HG02610 (cell line): ENCODE measurements around the gene BRIP1.
"Not testable (repeated sequence)": the region's sequence is repeated elsewhere in the genome, so short reads cannot be mapped to it uniquely, and the experiment has no call there.

ENCODE experiments used
- ATAC-seq: cut with Tn5 transposase; IDR thresholded peaks from one replicate; pipeline ENCODE4 v1.9.1; 2021; ENCODE audit warnings: mild to moderate bottlenecking, moderate library complexity; ENCODE audit not compliant: unreplicated experiment

The BRIP1 gene

GRCh38 chr17:61733021-61733420, 130.3 kb downstream of the BRIP1 start:
- no peak for ATAC-seq

- no peak for ATAC-seq
Measured at GRCh38 chr17:61732169-61732568, 131.2 kb downstream of the BRIP1 start.

- no peak for ATAC-seq
Measured at GRCh38 chr17:61731330-61731729, 132.0 kb downstream of the BRIP1 start.

GRCh38 chr17:61729690-61730268, 133.5 kb downstream of the BRIP1 start:
- ATAC-seq = no peak

- no peak for ATAC-seq
Measured at GRCh38 chr17:61728297-61728836, 135.0 kb downstream of the BRIP1 start.

GRCh38 chr17:61727798-61728197, 135.5 kb downstream of the BRIP1 start:
- not testable (repeated sequence) for ATAC-seq

- ATAC-seq = no peak
Measured at GRCh38 chr17:61726977-61727376, 136.4 kb downstream of the BRIP1 start.

GRCh38 chr17:61724777-61725176, 138.6 kb downstream of the BRIP1 start:
- ATAC-seq = no peak

GRCh38 chr17:61723914-61724313, 139.4 kb downstream of the BRIP1 start:
- ATAC-seq = no peak

- no peak for ATAC-seq
Measured at GRCh38 chr17:61723183-61723582, 140.1 kb downstream of the BRIP1 start.

- ATAC-seq = no peak
Measured at GRCh38 chr17:61722398-61722797, 140.9 kb downstream of the BRIP1 start.

GRCh38 chr17:61720016-61720795, 143.1 kb downstream of the BRIP1 start:
- ATAC-seq = no peak

- not testable (repeated sequence) for ATAC-seq
Measured at GRCh38 chr17:61719220-61719619, 144.1 kb downstream of the BRIP1 start.

GRCh38 chr17:61718022-61718421, 145.3 kb downstream of the BRIP1 start:
- ATAC-seq = no peak

GRCh38 chr17:61717352-61717751, 146.0 kb downstream of the BRIP1 start:
- ATAC-seq = no peak

- no peak for ATAC-seq
Measured at GRCh38 chr17:61716225-61716829, 147.0 kb downstream of the BRIP1 start.

GRCh38 chr17:61715348-61715747, 148.0 kb downstream of the BRIP1 start:
- no peak for ATAC-seq

- no peak for ATAC-seq
Measured at GRCh38 chr17:61714300-61714699, 149.0 kb downstream of the BRIP1 start.

- ATAC-seq = no peak
Measured at GRCh38 chr17:61713035-61713434, 150.3 kb downstream of the BRIP1 start.

GRCh38 chr17:61710546-61710945, 152.8 kb downstream of the BRIP1 start:
- no peak for ATAC-seq

GRCh38 chr17:61709567-61709966, 153.8 kb downstream of the BRIP1 start:
- no peak for ATAC-seq

- ATAC-seq = no peak
Measured at GRCh38 chr17:61704935-61705449, 158.3 kb downstream of the BRIP1 start.
